GM12874 (cell line): ENCODE results near the gene AEN.

ENCODE experiments used
- CTCF ChIP-seq: IDR thresholded peaks from 2 replicates; pipeline ENCODE4 v1.5.1; 2011; ENCODE audit warnings: low read depth, mild to moderate bottlenecking, control low read depth, low read length, moderate library complexity; ENCODE audit not compliant: insufficient read depth

The AEN gene

GRCh38 chr15:88608607-88609181 is 12.4 kb upstream of the AEN start:
- no peak for TF ChIP-seq CTCF

GRCh38 chr15:88609344-88610090 is 11.6 kb upstream of the AEN start:
- TF ChIP-seq CTCF, result no peak

GRCh38 chr15:88610701-88611231 is 10.4 kb upstream of the AEN start:
- 0 out of 2 replicates have a peak, but pooled peaks have one; percentile 9 for TF ChIP-seq CTCF

GRCh38 chr15:88612186-88612796 is 8.8 kb upstream of the AEN start:
- no peak for TF ChIP-seq CTCF

- no peak for TF ChIP-seq CTCF
Measured at GRCh38 chr15:88613074-88613944, 7.8 kb upstream of the AEN start.

GRCh38 chr15:88615303-88616107 is 5.6 kb upstream of the AEN start:
- TF ChIP-seq CTCF, result no peak
